GM21825 (cell line): ENCODE results near the gene EFCAB8.

Source experiments
- ATAC-seq: cut with Tn5 transposase; IDR thresholded peaks from one replicate; pipeline ENCODE4 v1.9.1; 2021; ENCODE audit warnings: mild to moderate bottlenecking, moderate library complexity; ENCODE audit not compliant: unreplicated experiment

Gene EFCAB8, protein sequence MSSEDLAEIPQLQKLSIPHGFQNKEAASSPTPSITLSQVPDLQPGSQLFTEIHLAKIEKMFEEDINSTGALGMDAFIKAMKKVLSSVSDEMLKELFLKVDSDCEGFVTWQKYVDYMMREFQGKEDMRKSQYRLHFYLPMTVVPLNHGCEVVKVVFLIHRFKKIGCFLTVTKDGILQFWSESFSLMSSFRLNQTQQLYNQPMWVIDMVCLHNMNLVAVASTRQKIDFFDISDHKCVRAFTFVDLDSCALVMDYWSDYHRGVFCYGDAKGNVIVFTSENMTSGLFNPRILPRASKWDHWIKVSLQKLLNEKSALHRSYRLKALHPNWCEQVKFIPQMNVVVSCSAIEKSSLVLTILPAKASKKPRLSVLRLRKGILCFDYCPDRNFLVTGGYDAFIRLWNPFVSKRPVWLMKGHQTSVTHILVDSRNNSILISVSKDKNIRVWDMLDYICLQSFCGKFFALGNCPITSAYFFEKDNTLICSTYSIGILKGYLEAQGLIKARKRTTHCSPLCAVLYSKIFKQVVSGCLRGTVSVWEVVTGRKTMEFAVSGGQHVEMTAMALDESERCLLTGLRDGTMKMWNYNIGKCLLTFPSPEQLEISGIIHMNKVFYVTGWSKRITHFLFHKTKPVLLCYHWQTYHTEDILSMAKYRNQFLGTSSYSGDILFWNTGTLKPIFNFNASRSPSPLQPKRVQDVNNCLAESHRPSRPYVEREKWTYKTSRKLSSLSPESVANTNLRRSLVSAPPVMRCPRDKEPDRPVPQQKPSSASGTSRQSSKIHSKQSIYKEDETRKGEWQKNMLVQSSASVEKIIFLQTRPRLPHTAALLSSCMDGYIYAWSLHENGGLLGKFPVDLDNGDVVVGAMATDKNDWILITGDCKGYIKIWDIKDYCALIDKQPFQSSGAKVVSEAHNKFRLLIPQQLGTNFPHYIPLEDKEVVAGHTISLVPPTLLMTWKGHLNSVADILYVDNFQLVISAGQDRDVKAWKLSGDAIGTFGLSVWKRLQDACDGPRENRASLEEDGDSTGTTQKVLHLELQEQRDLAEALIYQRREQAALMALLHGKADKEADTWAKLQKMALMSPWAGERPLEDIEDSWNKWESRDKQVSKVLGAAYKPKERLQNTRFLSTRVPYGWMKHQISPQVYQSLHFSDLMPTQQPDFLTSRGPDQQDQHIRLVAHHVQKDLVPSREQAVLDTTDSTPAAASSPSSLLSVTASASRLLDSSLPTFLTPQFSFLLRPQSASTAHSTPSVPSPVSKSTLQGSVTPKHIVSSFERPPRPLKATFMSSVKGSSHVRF

DNA sequence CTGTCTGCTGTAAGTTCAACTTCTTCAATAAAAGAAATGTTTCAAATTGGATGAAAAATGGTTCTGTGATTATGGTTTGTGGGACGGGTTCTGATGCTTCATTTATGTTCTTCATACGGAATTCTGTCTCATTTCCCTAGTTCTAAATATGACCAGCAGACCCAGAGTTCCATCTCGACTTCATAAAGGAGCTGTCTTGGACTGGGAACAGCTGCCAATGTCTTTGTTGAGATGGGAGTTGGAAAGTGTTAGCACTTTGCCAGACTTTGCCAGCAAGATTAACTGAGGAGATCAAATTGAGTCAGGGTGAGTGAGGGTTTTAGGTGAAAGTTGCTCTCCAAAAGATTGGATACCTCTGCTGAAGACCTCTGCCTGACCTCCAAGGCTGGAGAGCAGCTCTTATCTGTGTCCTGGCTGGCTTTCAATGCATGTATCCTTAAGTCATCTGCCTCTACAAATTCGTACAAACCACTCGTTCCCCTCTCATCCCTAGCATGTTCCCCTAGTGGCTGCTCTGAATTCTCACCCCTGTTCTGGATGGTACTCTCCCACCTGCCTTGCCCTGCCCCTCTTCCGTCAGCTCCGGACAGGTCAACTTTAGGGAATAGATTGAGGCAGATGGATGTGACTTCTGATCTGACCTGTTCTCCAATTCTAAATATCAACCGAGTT lies at the start of gene EFCAB8:
TSS of gene EFCAB8 (plus strand) at position 223 of the 672 bp plus-strand sequence. CDS start 4,870 bp downstream, outside the sequence.
- ATAC-seq = no peak

DNA sequence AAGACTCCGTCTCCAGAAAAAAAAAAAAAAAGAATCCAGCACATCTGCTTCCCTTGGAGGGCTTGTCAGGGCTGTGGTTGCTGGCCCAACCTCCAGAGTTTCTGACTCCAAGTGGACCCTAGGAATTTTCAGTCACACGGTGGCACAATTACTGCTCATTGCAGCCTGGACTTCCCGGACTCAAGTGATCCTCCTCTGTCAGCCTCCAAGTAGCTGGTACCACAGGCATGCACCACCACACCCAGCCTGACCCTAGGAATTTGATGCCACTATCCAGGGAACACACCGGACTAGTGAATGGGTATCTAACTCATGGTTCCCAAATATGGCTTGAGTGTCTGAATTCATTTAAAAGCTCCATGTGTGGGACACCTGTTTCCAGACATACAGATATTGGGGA lies 48.8 kb upstream of the EFCAB8 start:
- ATAC-seq = no peak

DNA sequence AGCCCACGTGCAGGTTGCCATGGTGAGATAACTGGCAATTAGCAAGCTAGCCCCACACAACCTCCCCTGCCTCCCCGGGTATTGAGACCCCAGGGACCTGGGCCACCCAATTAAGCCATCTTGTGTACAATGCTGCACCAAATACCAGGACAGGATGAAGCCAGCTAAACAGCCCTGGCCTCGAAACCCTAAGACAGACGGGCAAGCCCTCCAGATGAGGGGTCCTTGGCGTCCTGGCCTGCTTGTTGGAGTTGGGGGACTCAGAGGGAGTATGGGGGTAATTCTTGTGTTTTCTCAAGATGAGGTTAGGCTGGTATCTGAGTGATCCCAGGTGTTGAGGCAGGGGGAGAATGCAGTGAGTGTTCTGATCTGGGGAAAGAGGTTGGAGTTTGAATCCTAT lies 47.8 kb upstream of the EFCAB8 start:
- ATAC-seq = no peak

DNA sequence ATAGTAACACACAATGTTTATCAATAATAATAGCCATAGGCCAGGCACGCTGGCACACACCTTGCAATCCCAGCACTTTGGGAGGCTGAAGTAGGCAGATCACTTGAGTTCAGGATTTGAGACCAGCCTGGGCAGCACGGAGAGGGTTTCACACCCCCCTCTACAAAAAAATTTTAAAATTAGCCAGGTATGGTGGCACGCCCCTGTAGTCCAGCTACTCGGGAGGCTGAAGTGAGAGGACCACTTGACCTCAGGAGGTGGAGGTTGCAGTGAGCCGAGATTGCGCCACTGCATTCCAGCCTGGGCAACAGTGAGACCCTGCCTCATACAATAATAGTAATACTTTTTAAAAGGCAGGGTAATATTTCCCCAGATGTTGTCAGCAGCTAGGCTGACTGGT lies 46.8 kb upstream of the EFCAB8 start:
- ATAC-seq = no peak

DNA sequence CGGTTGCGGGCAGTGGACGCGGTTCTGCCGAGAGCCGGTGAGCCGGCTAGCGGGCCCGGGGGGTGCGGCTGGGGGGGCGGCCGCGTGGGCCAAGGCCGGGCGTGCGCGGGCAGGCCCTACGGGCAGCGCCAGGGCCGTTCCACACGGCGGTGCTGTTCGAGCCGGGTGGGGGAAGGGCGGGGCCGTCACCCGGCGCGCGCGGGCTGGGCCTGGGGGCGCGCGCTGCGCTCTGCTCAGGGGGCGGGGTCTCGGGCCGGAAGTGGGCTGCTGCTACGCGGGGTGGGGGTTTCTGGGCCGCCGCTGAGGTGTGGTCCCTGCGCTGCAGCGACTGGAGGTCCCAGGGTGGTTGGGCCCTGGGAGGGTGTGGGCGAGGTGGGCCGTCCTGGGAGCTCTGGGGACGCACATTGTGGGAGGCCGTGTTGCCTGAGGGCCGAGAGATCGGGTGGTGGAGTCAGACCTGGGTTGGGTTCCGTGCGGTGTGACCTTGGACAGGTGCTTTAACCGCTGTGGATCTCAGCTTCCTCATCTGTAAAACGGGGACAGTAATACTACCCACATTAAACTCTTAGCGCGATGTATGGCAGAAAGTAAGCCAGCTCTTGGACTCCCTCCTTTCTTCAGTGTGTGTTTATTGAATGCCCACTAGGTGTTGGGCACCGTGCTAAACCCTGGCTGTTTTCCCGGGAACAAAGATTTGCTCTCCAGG lies 38.6 kb upstream of the EFCAB8 start:
- peak; percentile 51 for ATAC-seq

DNA sequence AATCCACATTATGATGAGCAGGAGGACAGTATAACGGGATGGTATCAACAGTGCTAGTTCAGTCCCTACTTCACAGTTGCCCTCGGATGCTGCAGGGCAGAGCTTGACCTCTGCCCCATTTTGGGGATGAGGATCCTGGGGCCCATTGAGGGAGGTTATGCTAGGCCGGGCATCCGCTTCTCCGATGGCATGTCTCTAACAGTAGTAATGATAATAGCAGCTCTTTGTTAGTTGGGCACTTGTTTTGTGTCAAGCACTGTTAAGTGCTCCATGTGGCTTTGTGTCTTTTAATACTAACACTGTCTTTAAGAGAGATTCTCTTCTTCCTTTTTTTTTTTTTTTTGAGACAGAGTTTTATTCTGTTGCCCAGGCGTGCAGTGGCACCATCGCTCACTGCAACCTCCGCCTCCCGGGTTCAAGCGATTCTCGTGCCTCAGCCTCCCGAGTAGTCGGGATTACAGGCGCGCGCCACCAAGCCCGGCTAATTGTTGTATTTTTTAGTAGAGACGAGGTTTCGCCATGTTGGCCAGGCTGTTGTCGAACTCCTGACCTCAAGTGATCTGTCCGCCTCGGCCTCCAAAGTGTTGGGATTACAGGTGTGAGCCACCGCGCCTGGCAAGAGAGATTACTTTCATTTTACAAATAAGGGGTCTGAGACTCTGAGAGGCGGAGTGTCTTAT lies 37.9 kb upstream of the EFCAB8 start:
- ATAC-seq = no peak

DNA sequence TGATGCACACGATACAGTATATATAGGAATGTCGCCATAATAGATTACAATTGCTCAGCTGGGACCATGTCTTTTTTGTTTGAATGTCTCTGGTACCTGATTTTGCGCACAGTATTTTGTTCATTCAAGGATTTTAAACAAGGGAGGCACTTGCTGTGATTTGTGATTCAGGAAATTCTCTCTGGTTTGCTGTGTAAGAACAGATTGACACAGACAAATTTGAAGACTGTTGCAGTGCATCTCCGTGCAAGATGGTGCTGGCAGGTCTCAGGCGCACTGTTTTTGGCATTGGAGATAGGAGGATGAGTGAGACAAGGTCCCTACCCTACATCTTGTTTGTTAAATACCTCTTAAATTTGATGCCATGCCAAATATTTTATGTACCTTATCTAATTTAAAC lies 36.5 kb upstream of the EFCAB8 start:
- ATAC-seq = no peak

DNA sequence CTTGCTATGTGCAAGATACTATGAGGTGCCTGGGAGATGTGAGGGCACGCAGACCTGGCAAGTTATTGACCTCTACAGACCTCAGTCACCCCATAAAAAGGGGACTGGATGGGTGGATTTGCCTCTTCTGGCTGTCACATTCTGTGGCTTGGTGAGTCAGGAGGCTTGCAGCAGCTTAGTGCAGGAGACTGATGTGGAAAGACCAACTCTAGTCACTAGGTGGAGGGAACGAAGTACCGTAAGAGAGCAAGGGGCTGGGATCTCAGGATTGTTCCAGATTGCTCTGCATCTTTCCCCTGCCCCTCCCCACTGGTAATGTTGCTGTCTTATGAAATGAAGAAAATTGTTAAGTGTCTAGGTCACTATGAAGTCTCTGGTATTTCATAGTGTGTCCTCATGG lies 35.6 kb upstream of the EFCAB8 start:
- ATAC-seq = no peak

DNA sequence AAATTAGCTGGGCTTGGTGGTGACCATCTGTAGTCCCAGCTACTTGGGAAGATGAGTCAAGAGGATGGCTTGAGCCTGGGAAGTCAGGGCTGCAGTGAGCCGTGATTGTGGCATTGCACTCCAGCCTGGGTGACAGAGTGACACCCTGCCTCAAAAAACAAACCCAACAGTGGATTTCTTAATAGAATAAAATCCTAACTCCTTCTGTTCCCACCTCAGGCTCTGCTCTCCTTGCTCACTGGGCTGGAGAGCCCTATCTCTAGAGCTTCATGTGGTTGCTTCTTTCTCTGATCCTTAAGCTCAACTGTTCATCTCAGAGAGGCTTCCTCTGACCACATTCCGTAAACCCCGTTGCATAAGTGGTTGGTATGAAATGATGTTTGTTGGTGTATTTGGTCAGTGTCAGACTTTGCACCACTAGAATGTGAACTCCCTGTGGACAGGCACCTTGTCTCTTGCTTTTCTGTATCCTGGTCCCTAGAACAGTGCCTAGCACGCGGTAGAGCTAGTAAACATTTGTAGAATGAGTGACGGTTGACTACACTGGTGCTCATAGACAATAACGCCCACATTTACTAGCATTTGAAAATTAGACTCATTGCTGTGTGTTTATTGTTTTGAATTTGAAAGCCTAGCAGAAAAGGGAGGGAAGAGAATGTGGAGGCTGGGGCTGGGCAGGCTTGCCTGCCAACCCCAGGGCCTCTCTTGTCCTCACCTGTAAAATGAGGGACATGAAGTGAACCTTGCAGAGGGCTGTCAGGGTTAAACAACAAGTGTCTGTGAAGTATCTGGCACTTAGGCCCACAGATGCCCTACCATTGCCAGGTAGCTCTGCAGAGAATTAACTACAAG lies 34.8 kb upstream of the EFCAB8 start:
- no peak for ATAC-seq

DNA sequence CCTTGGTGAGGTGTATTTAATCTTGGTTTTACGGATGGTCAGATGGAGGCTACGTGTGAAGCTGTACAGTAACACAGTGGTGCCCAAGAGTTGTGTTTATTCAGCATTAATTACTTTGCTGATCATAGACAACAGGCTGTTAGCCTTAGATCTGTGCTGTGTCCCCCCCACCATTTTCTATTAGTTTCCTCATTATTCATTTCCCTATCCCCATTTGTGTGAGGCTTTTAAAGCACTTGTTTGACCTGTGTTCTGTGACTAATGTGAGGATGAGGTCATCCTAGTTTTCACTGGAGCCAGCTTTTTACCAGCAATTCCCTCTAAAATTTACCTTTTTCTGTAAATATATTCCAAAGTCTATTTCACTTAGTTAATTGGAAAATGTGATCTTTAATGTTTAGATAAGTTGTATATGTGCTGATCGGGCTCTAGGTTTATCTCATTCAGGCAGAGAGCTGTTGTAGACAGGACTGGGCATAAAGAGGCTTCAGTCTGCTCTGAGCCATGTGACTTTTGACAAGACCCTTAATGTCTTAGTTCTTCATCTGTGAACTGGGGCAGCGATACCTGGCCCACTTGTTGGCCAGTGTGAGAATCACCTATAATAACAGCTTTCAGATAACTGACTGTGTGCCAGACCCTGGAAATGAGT lies 30.6 kb upstream of the EFCAB8 start:
- ATAC-seq = no peak

DNA sequence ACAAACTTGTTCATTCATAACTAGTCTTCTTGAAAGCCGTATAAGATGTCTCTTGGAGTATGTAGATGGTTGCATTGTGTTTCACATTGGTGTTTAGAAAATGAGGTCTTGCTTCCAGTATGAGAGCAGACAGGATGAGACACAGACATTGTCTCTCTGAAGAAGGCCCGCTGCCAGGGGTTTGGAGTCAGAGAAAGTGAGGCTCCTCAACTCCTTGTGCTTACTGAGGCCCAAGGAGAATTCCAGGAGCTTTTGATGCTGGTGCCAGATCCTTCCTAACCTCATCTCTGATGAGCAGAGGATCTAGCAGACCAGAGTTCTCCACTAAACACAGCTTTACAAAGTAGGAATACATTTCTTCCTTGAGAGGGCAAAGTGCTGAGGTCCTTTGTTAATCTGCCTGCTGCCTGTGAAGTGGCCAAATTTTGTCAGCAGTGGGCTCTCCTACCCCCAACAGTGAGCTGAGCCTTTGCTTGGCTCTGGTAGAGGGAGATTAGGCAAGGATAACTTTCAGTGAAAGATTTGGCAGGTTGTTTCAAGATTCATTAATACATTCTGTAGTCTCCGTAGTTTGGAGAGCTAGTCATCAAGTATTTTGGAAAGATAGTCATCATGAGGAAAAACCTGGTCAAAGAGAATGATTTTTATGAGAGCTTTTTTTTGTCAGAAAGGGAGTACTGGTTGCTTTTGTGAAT lies 29.3 kb upstream of the EFCAB8 start:
- ATAC-seq = no peak

DNA sequence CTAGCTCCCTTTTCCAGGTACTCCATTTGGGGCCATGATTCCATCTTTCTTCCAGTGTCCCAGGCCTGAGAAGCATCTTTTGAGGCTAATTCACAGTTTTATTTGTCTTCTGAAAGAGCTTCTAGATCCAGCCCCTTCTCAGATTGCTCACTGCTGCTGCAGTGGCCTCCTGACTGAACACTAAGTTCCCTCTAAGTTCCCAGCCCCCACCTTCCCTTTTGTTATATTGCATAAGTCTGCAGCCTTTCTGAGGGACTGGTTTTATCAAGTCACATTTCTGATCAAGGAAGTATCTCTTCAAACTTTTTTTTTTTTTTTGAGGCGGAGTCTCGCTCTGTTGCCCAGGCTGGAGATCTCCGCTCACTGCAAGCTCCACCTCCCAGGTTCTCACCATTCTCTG lies 28.3 kb upstream of the EFCAB8 start:
- no peak for ATAC-seq

DNA sequence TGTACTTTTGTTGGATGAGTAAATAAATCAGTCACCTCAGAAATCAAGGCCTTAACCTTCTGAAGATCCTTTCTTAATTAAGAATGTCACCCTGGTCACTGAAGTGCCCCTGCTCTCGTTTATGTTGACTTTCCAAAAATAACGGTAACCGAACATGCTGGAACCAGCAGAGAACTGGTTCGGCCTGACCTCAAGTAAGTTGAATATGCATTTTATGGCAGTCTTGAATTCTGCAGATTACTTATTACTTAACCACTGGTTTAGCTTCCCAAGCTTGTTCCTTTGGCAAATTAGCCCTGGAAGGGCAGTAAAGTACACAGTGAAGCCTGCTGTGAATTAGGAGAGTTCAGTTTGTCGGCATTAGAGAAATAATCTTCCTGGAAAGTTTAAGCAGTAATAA lies 26.7 kb upstream of the EFCAB8 start:
- ATAC-seq = no peak

DNA sequence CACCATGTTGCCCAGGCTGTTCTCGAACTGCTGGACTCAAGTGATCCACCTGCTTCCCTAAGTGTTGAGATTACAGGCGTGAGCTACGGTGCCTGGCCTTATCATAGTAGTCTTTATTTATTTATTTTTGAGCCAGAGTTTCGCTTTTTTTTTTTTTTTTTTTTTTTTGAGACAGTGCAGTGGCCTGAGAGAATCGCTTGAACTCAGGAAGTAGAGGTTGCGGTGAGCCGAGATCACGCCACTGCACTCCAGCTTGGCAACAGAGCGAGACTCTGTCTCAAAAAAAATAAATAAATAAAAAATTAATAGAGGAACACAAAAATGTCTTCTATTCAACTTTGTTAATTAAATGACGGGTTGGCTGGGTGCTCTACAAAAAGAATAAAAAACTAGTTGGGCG lies 26.1 kb upstream of the EFCAB8 start:
- no peak for ATAC-seq

DNA sequence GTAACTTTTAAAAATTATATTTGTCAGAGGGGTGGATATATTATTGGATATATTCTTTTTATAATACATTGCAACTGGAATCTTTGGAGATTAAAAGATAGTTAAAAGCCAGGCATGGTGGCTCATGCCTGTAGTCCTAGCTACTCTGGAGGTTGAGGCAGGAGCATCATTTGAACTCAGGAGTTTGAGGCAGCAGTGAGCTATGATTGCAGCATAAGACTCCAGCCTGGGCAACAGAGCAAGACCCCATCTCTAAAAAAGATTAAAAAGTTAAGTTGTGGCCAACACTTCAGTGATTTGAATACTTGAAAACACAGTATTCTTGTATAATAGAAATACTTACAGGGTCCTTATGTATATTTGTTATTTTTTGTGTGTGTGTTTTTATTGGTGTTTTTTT lies 23.8 kb upstream of the EFCAB8 start:
- no peak for ATAC-seq

DNA sequence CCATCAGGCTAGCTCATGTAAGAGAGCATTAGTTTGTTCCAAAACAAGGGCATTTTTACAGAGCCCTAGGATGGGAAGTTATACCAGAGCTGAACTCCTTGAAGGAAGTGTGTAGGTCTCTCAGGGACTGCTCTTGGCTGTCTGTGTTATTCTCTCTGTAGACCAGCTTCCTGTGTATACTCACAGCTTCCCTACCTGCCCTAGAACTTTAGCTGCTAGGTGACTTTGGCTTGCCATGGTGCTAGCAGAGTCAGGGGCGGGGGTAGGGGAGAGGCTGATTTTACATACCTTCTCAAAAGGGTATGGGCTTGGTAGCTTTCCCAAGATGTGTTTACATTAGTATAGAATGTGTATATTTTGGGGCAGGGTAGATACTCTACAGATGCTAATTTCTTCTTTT lies 21.6 kb upstream of the EFCAB8 start:
- ATAC-seq = no peak

DNA sequence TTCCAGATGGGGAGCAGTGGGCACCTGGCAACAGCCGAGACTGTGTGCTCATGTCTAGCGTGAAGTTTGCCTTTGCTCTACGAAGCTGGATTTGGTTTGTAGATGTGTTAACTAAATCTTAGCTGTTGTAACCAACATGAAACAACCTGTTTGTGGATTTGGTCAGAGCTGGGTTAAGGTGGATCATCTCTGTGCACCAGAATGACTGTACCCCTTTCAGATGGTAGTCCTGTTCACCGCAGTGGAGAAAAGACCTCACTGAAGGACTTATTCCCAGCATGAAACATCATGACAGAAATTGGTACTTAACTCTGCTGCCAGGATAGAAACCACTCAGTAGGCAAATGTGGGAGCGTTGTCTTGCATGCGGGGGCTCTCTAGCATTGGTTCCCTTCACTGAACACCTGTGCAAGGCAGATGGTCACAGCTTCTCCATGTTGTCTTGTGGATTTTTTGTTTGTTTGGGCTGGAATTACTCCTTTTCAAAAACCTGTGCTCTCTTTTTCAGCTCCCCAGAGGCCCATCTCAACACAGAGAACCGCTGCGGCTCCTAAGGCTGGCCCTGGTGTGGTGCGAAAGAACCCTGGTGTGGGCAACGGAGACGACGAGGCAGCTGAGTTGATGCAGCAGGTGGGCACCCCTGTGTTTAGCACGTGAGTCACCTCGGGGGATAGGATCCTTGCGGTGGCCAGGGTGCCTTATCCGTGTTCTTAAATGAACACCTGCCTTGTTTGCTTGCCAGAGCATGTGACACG lies 19.3 kb upstream of the EFCAB8 start:
- no peak for ATAC-seq
